ENCODE data around the gene ZNF547. TPM values are rescaled to one million over a fixed set of nuclear protein-coding genes. Genes with fewer than 3 reads are reported as not detected.

The ZNF547 gene
- 1 to 10 TPM; 1.8 to 4.2 (median 2.7) TPM for total RNA-seq

GRCh38 chr19:57362997-57363687, at the start of gene ZNF547, which contains the start of gene TRAPPC2B:
TSS of gene ZNF547 (plus strand) at chr19:57363551. CDS start at chr19:57368556, 5,005 bp downstream.
TSS of gene TRAPPC2B (plus strand) at chr19:57363551. CDS start at chr19:57364834, 1,283 bp downstream.
- peaks cover 18% of the 10 kb centered on the region for H3K4me1 ChIP-seq
- peaks cover 6% of the 10 kb centered on the region for H3K36me3 ChIP-seq
- WGBS, result 1% methylated on average over 42 of the region's 47 CpGs
- H3K27ac ChIP-seq, result peak within 1 kb of the TSS; percentile 87
- peak; percentile 99 for DNase-seq (ENCODE audit: low spot score in 2 of 2)
- H3K9me3 ChIP-seq, result no peaks in the 10 kb centered on the region
- peak; percentile 11 to 97 (median 76) for TF ChIP-seq POLR2AphosphoS5 (IDR thresholded peaks at IDR 0.05)
- no peak for TF ChIP-seq CTCF (IDR thresholded peaks at IDR 0.05)
- TF ChIP-seq POLR2A (IDR thresholded peaks at IDR 0.05), result peak in 1 of 2 donors; percentile 66
- TF ChIP-seq EP300 (IDR thresholded peaks at IDR 0.05), result peak; percentile 71
- H3K4me3 ChIP-seq, result peak within 1 kb of the TSS; percentile 67
- H3K27me3 ChIP-seq, result no peaks in the 10 kb centered on the region

GRCh38 chr19:57314146-57314545, 49.2 kb upstream of the ZNF547 start:
- TF ChIP-seq CTCF (IDR thresholded peaks at IDR 0.05) (no peak), POLR2A (IDR thresholded peaks at IDR 0.05) (no peak), POLR2AphosphoS5 (IDR thresholded peaks at IDR 0.05) (no peak), EP300 (IDR thresholded peaks at IDR 0.05) (no peak)
- no peaks in the 10 kb centered on the region for H3K36me3 ChIP-seq
- H3K4me3 ChIP-seq, result no peak overlapping the region
- H3K9me3 ChIP-seq, result no peaks in the 10 kb centered on the region
- H3K27me3 ChIP-seq, result peaks cover 9% of the 10 kb centered on the region
- DNase-seq (ENCODE audit: low spot score in 2 of 2), result no peak
- no peak overlapping the region for H3K27ac ChIP-seq
- whole genome bisulfite sequencing, result 87% methylated on average over 4 of the region's 4 CpGs
- H3K4me1 ChIP-seq, result no peaks in the 10 kb centered on the region

GRCh38 chr19:57317503-57317902, 45.8 kb upstream of the ZNF547 start:
- no peak overlapping the region for H3K4me3 ChIP-seq

GRCh38 chr19:57319869-57320179, 43.5 kb upstream of the ZNF547 start:
- WGBS, result 0% methylated on average over 1 of the region's 1 CpG
- H3K4me3 ChIP-seq, result peak overlapping the region; percentile 68
- no peaks in the 10 kb centered on the region for H3K9me3 ChIP-seq
- peaks cover 26% of the 10 kb centered on the region for H3K4me1 ChIP-seq
- DNase-seq (ENCODE audit: low spot score in 2 of 2), result no peak
- peaks cover 18% of the 10 kb centered on the region for H3K36me3 ChIP-seq
- peak overlapping the region; percentile 73 for H3K27ac ChIP-seq
- TF ChIP-seq POLR2A (IDR thresholded peaks at IDR 0.05), result no peak
- TF ChIP-seq CTCF (IDR thresholded peaks at IDR 0.05), result no peak
- TF ChIP-seq EP300 (IDR thresholded peaks at IDR 0.05), result no peak
- TF ChIP-seq POLR2AphosphoS5 (IDR thresholded peaks at IDR 0.05), result no peak
- H3K27me3 ChIP-seq, result peaks cover 9% of the 10 kb centered on the region

More at GRCh38 chr19:57317503-57317902, 45.8 kb upstream of the ZNF547 start:
- TF ChIP-seq POLR2AphosphoS5 (IDR thresholded peaks at IDR 0.05) (no peak), EP300 (IDR thresholded peaks at IDR 0.05) (no peak), POLR2A (IDR thresholded peaks at IDR 0.05) (no peak), CTCF (IDR thresholded peaks at IDR 0.05) (no peak)
- 17% methylated on average over 24 of the region's 29 CpGs for WGBS
- Histone ChIP-seq H3K4me1 (peaks cover 23% of the 10 kb centered on the region), H3K27me3 (peaks cover 9% of the 10 kb centered on the region), H3K27ac (no peak overlapping the region), H3K9me3 (no peaks in the 10 kb centered on the region), H3K36me3 (no peaks in the 10 kb centered on the region)
- DNase-seq (ENCODE audit: low spot score in 2 of 2), result no peak

GRCh38 chr19:57320180-57321084, 42.9 kb upstream of the ZNF547 start, which contains the start of gene ZNF543:
TSS of gene ZNF543 (plus strand) at chr19:57320472. CDS start at chr19:57320854, 382 bp downstream.
- peak within 1 kb of the TSS; percentile 73 for H3K27ac ChIP-seq
- under 1% methylated on average over 61 of the region's 71 CpGs for WGBS

More at GRCh38 chr19:57320180-57321084, 42.9 kb upstream of the ZNF547 start, which contains the start of gene ZNF543:
- Histone ChIP-seq H3K9me3 (no peaks in the 10 kb centered on the region), H3K27me3 (peaks cover 9% of the 10 kb centered on the region), H3K36me3 (peaks cover 24% of the 10 kb centered on the region), H3K4me1 (peaks cover 26% of the 10 kb centered on the region), H3K4me3 (peak within 1 kb of the TSS; percentile 68)
- DNase-seq (ENCODE audit: low spot score in 2 of 2), result peak; percentile 96 to 97
- TF ChIP-seq CTCF (IDR thresholded peaks at IDR 0.05), result no peak
- no peak for TF ChIP-seq EP300 (IDR thresholded peaks at IDR 0.05)
- peak in 1 of 2 donors; percentile 66 for TF ChIP-seq POLR2A (IDR thresholded peaks at IDR 0.05)
- TF ChIP-seq POLR2AphosphoS5 (IDR thresholded peaks at IDR 0.05), result peak in 2 of 3 donors; percentile 70 to 84
